Adipose tissue (tissue), 3 donors: ENCODE results near the gene RASA3. TPM values are rescaled to one million over a fixed set of nuclear protein-coding genes. Genes with fewer than 3 reads are reported as not detected.
"Not testable (repeated sequence)": the region's sequence is repeated elsewhere in the genome, so short reads cannot be mapped to it uniquely, and the experiment has no call there.

Experiments
- H3K27ac ChIP-seq: one replicate; pipeline ENCODE4 v1.5.1; 2013; ENCODE audit warnings: low read depth, low read length
- WGBS, 3 donors: extraction: QIAGEN DNeasy Blood & Tissue Kit; methylation state at CpG; one replicate each; pipeline ENCODE4 v1.1.7; 2013; 5-methylcytosine and 5-hydroxymethylcytosine counted together
- polyA plus RNA-seq, 3 donors: library from polyadenylated mRNA; stranded (reverse); fragments of 200-250 nt; gene quantifications; one replicate each; pipeline ENCODE4 v1.2.3, GENCODE V29; 2013
- donor health status: healthy with polysubstance abuse.
- donor health status: Bipolar disorder and iron deficiency.
- donor health status: healthy.

The RASA3 gene
- polyA plus RNA-seq, 3 donors: 14.8 to 62.0 (median 20.9) TPM

DNA sequence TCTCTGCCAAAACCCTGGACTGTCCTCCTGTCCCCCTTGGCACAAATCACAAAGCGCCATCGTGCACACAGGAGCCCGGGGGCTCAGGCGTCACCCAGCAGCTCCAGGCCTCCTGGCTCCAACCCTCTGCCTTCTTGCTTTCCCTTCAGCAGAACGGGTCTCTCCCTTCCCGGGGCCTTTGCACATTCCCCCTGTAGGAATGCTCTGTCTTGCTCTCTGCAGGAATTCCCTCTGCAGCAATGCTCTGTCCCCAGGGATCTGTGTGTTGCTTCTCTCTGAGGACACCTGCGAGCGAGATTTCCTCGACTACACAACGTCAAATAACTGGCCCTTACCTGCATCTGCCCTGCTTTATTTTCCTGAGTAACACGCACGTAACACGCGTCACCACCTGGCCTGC is 13.3 kb upstream of the RASA3 start:
- 94 to 97% (median 96%) methylated on average over 14 of the region's 14 CpGs for WGBS, 3 donors
- no peak overlapping the region for H3K27ac ChIP-seq

DNA sequence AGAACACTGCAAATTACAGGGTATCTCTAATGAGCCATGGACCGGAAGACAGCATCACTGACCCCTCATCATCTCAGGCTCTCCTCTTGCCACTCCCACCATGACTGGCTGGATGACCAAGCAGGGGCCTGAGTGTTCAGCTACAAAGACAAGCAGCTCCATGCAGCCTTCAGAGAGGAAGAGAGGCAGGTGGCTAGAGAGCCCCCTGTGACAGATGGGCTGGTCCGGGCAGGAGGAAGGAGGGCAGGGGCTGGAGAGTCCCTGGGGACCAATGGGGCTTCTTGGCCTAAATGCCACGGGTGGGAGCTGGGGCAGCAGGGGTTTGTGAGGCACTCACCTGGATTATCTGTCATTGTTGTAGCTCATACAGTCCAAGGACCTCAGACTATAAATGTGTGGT is 12.8 kb upstream of the RASA3 start:
- 62 to 77% (median 66%) methylated on average over 3 of the region's 3 CpGs for whole genome bisulfite sequencing, 3 donors
- H3K27ac ChIP-seq: no peak overlapping the region

DNA sequence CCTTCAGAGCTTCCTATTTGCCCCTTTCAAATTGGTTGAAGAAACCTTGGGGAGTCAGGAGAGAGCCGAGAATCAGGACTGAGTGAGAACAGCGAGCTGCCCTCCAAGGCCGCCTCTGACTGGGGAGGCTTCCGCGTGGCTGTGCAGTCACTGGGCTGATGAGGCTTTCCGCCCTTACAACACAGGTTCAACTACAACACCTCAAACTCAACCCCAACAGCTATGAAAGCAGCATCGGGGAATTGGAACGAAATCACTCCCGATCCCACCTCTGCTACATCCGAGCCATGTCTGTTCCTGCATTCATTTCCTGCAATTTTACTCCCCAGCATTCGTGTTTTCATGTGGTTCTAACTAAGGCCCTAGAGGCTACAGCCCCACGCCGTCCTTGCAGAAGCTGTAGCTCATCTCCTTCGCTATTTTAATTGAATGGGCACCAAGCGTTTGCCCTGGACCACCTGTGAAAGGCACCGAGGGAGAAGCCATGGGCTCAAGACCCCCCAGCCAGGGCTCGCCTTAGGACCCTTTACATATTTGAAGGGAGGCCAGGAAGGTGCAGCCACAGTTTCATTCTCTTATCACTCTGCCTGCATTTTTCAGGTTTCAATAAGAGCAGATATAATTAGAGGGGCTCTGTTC is 12.3 kb upstream of the RASA3 start:
- WGBS, 3 donors: 89 to 93% (median 90%) methylated on average over 17 of the region's 17 CpGs

DNA sequence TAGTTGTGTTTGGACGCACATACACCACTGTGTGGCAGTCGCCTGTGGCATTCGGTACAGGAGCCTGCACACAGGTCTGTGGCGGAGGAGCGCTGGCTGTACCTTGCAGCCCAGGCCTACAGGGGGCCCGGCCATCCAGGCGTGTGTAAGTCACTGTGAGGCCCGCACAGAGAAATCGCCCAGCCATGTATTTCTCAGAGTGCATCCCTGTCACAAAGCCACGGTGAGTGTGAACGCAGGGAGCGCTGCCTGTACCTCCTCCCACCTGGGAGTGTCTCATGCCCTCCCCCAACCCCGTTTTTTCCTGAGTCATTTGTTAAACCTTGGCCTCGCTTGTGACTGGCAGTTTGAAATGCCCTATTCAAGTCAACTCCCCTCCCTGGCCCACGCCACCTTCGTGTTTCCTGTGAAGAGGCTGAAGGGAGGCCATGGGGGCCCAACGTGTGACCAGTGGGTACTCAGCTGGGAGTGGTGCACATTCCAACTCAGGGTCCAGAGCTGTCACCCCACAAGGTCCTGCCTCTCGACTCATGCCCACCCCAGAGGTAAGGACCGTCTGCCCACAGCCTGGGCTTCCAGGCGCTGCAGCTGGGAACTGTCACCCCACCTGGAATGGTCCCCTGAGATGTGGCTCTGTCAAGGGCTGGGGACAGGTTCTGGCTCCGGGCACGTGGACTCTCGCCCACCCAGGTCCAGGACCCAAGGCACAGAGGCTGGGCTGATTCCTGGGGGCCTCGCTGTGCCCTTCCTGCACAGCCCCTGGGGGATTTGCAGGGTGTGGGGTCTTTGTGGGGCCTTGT is 11.6 kb upstream of the RASA3 start:
- 61 to 77% (median 77%) methylated on average over 24 of the region's 24 CpGs for WGBS, 3 donors
- H3K27ac ChIP-seq: no peak overlapping the region

More for the DNA sequence above, 12.3 kb upstream of the RASA3 start:
- no peak overlapping the region for H3K27ac ChIP-seq

DNA sequence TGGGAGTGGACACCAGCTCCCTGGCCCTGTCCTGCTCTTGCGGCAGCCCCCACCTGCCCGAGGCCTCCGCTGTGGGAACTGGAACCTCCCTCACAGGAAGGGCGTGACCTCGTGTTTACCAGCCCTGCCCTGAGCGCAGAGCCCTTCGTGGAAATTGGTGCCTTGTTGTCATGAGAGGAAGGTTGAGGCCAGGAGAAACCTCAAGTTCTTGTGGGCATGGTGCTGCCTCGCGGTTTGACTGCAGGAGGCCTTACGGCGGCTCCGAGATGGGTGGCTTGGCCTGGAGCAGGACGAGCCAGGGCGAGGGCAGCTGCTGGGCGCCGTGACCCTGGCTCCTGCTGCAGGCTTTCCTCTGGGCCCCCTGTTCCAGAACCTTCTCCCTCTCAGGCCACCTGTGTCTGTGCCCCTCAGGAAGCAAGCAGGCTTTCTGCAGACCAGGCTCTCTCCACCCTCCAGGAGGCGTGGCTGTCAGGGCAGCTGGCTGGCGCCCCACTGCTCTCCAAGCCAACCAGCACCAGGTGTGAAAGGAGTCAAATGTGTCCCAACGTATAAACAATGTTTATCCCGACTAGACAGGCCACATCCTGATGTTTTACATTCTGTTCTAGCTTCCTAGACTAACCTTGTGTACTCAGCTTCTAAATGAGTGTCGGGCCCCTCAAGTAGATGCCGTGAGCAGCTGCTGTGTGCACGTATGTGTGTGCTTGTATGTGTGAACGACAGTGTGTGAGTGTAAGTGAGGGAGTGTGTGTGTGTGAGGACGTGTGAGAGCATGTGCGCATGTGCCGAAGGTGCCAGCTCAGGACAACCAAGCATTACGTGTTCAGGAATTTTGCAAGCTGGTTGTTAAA is 10.4 kb upstream of the RASA3 start:
- no peak overlapping the region for H3K27ac ChIP-seq
- 53 to 56% (median 56%) methylated on average over 27 to 28 of the region's 28 CpGs for WGBS, 3 donors

DNA sequence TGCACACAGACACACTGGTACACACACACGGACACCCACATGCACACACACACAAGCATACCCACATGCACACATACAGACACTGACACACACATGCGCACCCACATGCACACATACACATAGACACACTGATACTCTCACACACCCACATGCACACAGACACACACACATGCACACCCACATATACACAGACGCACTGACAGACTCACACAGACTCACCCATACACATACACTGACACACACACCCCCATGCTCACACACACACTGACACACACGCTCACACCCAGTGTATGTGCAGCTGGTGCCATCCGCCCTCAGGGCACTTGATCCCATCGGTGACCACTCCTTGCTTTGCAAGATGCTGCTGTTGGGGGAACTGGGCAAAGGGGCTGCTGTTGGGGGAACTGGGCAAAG is 9.7 kb upstream of the RASA3 start:
- H3K27ac ChIP-seq: no peak overlapping the region
- 88 to 89% (median 88%) methylated on average over 6 of the region's 6 CpGs for WGBS, 3 donors

DNA sequence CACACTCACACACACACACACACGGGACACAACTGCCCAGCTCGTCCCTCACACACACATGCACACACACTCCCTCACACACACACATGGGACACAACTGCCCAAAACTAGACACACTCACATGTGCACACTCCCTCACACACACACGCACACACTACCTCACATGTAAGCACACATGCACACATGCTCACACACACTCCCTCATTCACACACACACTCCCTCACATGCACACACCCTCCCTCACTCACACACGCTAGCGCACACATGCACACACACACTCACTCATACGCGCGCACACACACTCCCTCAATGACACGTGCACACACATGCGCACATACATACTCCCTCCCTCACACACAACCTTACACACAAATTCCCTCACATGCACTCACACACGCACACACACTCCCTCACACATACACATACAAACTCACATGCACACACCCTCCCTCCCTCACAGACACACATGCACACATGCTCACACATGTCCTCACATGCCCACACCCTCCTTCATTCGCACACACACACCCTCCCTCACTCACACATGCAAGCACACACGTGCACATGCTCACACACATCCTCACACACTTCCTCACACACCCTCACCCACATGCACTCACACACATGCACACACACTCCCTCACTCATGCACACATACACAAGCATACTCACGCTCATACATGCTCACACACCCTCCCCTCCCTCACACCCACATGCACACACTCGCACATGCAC is 9.0 kb upstream of the RASA3 start:
- no peak overlapping the region for H3K27ac ChIP-seq
- 75 to 80% (median 79%) methylated on average over 15 of the region's 15 CpGs for WGBS, 3 donors

DNA sequence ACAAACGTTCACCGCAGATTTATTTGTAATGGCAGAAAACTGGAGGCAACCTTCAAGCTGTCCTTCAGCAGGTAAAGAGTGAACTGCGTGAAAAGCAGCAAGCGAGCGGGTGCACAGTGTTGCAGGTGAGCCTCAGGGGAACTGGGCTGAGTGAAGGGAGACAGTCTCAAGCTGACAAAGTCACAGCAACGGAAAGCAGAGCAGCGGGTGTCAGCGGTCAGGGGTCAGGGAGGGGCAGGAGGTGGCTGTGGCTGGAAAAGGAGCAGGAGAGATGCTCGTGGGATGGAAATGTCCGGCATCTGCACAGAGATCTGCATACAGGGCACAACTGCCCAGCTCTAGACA is 8.5 kb upstream of the RASA3 start:
- no peak overlapping the region for H3K27ac ChIP-seq
- WGBS, 3 donors: 47 to 51% (median 48%) methylated on average over 10 of the region's 10 CpGs

DNA sequence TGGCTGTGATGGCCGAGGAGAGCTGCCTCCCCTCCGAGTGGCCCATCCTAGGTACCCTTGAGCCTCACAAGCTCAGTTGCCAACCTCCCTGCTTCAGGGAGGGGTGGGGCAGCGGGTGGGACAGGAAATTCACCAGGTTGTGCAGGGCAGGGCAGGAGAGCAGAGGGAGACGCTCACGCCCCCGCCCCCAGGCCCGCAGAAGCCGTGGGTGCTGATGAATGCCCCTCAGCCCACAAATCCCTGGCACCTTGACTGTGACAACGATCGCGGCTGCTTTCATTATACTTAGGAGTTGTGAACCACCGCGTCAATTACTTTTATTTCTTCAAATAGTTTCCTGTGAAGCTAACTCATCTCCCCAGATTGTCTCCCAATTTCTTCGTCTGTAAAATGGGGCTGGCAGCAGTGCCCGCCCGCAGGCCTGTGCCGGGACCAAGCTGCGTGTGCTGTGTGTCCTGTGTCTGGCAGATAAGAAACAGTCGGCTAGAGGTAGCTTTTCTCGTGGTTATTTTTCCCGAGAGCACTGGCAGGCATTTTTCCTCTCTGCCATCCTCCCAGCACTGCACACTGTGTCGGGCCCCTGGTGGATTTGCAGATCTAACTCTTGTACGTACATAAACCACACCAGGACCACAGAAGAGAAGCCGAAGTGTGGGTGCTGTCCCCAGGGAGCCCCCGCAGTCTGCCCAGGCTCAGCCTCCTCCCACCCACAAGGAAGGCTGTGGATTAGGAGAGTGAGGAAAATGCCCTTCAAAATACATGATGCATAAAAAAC is 7.9 kb upstream of the RASA3 start:
- no peak overlapping the region for H3K27ac ChIP-seq
- 46 to 67% (median 46%) methylated on average over 25 of the region's 25 CpGs for WGBS, 3 donors

DNA sequence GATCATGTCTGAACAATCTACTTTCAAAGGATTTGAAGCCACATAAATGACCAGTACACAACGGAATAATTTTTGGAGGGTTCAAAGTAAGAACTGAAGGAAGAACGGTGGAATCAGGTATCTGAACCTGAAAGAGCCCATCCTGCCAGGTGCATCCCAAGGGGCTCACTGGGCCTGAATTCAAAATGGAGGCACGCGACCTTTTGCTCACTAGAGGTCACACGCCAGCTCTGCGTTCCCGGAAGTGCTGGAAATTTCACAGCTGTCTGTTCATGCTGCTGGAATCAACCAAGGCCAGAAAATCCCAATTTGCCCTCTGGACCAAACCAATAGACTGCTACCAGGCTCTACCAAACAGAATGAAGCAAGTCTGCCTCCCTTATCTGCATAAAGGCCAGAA is 4.2 kb upstream of the RASA3 start:
- WGBS, 3 donors: 87 to 91% (median 90%) methylated on average over 7 of the region's 7 CpGs
- H3K27ac ChIP-seq: no peak overlapping the region

DNA sequence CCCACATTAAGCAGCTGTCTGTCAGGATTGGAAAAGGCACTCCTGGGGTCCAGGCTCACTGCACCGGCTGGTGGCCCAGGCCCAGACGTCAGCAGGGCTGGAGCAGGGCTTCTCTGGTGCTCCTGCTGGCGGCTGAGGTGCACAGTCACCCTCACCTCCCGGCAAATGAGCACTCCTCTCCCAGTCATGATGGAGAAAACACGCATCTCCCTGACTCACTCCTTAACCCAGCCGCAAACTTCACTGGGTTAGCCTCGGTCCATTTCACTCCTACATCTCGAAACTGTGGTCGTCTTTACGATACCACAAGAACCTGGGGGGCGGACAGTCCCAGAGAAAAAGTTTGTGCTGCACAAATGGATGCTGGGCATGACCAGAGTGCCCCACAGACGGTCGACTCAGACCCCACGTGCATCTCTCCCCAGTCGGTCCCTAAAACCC is 3.3 kb upstream of the RASA3 start:
- H3K27ac ChIP-seq: no peak overlapping the region
- WGBS, 3 donors: 92 to 95% (median 92%) methylated on average over 15 of the region's 15 CpGs

DNA sequence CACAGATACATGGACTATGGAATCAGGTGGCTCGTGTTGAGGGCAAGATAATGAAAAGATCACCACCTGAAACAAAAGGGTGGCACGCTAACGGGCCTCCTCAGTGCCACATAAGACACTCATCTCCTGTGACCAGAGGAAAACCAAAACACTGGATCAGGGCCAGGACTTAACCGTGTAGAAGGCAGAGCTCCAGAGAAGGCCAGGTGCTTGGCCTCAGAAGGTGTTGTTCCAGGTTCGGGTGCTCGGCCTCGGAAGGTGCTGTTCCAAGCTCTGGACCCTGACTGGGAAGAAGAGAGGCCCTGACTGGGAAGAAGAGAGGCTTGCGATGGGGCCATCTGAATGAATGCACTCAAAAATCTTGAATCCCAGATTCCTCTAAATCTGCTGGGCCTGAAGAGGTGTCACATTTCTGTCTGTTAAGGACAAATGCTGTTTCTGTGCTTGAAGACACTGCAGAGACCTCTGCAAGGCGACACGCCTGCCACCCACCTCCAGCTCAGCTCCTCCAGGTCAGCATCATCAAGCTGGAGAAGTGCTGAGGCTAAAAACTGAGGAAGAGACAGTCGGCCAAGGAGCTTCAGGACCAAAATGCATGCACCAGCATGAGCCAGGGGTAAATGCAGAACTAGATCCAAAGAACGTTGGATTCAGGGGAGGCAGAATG is 2.7 kb upstream of the RASA3 start:
- WGBS, 3 donors: 56 to 59% (median 57%) methylated on average over 12 of the region's 12 CpGs
- no peak overlapping the region for H3K27ac ChIP-seq

DNA sequence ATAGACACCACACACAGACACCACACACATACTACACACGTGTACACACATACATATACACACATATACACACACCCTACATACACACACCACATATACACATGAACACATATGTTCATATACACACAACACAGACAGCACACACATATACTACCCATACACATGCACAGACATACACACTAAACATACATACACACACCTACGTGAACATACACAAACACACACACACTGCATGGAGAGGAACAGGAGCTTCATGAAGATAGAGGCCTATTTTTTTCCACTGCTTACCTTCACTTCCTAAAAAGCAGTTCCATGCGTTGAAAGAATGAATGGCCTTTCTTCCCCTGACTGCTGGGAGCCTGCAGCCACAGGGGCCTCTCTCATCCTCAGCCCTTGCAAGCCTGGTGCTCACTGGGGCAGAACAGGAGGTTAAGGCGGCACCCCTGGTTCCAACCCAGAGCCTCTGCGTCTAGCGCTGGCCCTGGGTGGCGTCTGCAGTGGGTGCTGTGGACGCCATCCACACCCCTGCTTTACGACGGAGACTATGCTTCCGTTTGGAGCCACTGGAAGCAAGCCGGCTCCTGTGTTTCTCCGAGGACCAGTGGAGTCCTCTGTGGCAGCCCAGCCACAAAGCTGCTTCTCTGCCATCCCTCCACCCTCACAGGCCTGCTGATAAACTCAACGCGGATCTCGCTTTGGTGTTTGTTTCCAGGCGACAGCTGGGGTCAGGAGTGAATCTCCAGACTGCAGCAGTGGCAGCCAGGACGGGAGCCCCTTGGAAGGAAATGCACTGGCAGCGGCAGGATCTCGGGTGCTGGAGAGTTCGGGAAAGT is 1.9 kb upstream of the RASA3 start:
- H3K27ac ChIP-seq: no peak overlapping the region
- WGBS, 3 donors: 36 to 58% (median 40%) methylated on average over 21 of the region's 21 CpGs

DNA sequence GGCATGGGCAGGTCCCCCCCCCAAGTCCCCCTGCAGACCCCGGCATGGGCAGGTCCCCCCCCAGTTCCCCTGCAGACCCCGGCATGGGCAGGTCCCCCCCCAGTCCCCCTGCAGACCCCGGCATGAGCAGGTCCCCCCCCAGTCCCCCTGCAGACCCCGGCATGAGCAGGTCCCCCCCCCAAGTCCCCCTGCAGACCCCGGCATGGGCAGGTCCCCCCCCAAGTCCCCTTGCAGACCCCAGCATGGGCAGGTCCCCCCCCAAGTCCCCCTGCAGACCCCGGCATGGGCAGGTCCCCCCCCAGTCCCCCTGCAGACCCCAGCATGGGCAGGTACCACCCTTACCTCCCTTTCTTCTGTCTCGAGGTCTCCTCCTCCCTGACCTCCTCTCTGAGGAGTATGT is 1.1 kb upstream of the RASA3 start:
- WGBS, 3 donors: 64 to 73% (median 69%) methylated on average over 5 to 7 of the region's 7 CpGs
- not testable (repeated sequence) for H3K27ac ChIP-seq

DNA sequence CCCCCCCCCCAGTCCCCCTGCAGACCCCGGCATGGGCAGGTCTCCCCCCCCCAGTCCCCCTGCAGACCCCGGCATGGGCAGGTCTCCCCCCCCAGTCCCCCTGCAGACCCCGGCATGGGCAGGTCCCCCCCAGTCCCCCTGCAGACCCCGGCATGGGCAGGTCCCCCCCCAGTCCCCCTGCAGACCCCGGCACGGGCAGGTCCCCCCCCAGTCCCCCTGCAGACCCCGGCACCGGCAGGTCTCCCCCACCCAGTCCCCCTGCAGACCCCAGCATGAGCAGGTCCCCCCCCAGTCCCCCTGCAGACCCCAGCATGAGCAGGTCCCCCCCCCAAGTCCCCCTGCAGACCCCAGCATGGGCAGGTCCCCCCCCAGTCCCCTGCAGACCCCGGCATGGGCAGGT is 703 bp upstream of the RASA3 start:
- 40% methylated on average over 6 of the region's 9 CpGs; no CpG with 5 or more reads in 2 of the 3 donors for WGBS, 3 donors
- H3K27ac ChIP-seq: not testable (repeated sequence)

DNA sequence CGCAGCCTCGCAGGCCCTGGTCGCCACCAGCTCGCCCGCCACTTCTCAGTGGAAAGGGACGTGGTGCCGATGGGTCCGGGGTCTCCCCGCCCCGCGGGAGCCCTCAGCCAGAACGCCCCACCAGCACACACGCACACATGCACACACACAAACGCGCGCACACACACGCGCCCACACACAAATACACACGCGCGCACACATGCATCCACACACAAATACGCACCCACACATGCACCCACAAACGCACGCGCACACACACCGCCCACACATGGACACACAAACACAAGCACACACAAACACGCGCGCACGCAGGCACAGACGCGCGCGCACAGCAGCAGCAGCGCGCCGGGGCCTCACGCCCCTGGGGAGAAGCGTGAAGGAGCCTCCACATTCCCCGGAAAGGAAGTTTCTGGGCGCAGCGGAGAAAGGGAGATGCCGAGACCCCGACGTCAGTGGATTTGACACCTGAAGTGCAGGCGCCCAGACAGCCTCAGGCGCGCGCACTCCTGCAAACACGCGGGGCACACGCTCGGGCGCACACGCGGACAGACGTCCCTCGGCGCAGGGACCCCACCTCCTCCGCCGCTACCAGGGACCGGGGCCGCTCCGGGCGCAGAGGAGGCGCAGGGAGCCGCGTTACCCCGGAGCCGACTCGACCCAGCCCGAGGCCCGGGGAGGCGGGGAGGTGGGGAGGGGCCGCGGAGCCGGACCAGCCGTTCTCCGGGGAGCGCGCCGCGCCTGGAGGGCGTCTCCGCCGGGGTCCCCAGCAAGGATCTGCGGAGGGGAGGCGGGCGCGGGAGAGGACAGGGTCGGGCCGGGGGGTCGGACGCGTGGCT is 622 bp downstream of the RASA3 start:
- no peak overlapping the region for H3K27ac ChIP-seq
- WGBS, 3 donors: 0 to 3% (median 1%) methylated on average over 73 to 95 of the region's 95 CpGs
